NT2/D1 (cell line): Measurements from ENCODE around the gene OTOG.

Experiments used
- SUZ12 ChIP-seq: IDR thresholded peaks from 2 replicates; pipeline ENCODE4 v1.6.1; 2011; ENCODE audit not compliant: insufficient read length, insufficient read depth; ENCODE audit errors: extremely low read depth
- YY1 ChIP-seq: IDR thresholded peaks from 2 replicates; pipeline ENCODE4 v1.6.1; 2011; ENCODE audit not compliant: insufficient read length, insufficient read depth
- ZNF274 ChIP-seq: IDR thresholded peaks from 2 replicates; pipeline ENCODE4 v1.6.1; 2011; ENCODE audit warnings: mild to moderate bottlenecking, low read depth, low read length

DNA sequence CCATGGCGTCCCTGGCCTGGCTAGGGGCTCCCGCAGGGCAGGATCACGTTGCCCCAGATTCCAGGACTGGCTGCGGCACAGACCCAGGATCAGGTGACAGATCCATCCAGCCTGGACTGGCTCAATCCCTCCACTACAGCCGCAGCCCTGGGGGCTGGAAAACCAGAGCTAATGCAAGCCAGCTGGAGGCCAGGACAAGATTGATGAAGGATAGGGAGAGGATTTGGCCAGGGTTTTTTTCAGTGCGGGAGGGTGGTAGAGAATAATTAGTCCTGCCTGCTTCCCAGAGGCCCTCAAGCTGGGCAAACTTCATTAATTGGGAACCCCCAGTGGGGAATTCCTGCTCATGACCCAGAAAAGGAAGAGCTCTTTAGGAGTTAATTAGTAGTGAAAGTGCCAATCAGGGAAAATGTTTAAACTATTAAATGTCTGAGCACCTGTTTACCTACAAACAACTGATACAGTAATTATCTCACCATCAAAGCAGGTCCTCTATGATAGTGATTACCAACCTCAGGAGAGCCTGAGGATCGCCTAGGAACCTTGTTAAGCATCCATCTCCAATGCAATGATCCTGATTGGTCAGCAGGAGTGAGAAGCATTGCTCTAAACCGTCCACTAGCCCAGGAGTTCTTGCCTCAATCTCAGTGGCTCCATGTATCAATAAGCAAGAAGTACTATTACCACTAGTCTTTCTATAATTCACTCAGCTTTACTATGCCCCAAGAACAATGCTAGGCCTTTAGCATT, 139.3 kb downstream of the OTOG start:
- no peak for TF ChIP-seq YY1
- no peak for TF ChIP-seq SUZ12
- no peak for TF ChIP-seq ZNF274
